ENCODE results near the gene NFATC1. TPM values are rescaled to one million over a fixed set of nuclear protein-coding genes. Genes with fewer than 3 reads are reported as not detected.

Gene NFATC1
- total RNA-seq, 1 donor from 2014 or later: 64.1 TPM

DNA sequence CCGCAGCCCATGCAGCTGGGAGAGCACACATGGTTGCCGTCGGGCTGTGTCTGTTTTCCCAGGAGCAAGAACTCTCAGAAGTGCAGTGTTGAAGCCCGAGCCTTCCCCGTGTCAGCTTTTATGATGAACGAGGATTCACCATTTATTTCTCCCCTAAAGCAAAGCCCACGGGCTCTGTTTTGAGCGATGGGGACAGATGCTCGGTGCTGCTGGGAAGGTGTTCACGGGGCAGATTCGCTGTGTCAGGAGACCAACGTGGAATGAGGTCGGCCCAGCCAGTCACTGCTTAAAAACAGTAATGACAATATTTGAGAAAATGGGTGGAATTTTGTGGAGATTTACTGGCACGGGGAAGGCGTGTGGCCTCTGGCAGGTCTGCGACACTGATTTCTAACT is 43.9 kb downstream of the NFATC1 start:
- peaks cover 13 to 28% of the 10 kb centered on the region in 2 donors for H3K36me3 ChIP-seq
- H3K27ac ChIP-seq: no peak overlapping the region
- intact Hi-C loops (cut with DNase I): no loop called here
- no peaks in the 10 kb centered on the region for H3K9me3 ChIP-seq
- no peaks in the 10 kb centered on the region for H3K4me1 ChIP-seq
- no peak overlapping the region for H3K4me3 ChIP-seq
- TF ChIP-seq, protein P1, sequence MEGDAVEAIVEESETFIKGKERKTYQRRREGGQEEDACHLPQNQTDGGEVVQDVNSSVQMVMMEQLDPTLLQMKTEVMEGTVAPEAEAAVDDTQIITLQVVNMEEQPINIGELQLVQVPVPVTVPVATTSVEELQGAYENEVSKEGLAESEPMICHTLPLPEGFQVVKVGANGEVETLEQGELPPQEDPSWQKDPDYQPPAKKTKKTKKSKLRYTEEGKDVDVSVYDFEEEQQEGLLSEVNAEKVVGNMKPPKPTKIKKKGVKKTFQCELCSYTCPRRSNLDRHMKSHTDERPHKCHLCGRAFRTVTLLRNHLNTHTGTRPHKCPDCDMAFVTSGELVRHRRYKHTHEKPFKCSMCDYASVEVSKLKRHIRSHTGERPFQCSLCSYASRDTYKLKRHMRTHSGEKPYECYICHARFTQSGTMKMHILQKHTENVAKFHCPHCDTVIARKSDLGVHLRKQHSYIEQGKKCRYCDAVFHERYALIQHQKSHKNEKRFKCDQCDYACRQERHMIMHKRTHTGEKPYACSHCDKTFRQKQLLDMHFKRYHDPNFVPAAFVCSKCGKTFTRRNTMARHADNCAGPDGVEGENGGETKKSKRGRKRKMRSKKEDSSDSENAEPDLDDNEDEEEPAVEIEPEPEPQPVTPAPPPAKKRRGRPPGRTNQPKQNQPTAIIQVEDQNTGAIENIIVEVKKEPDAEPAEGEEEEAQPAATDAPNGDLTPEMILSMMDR (IDR thresholded peaks at IDR 0.05): no peak
- no peak for DNase-seq (ENCODE audit: low spot score in 2 of 2)
- H3K27me3 ChIP-seq: no peaks in the 10 kb centered on the region

GRCh38 chr18:79440316-79441110 is 44.8 kb downstream of the NFATC1 start:
- no peak overlapping the region for H3K27ac ChIP-seq
- no peak for DNase-seq (ENCODE audit: low spot score in 2 of 2)
- H3K4me1 ChIP-seq: peaks cover 0 to 3% of the 10 kb centered on the region in 2 donors
- no peaks in the 10 kb centered on the region for H3K27me3 ChIP-seq
- TF ChIP-seq, protein P1 (IDR thresholded peaks at IDR 0.05): no peak
- H3K4me3 ChIP-seq: no peak overlapping the region
- intact Hi-C loops (cut with DNase I): no loop called here
- peaks cover 9 to 22% of the 10 kb centered on the region in 2 donors for H3K36me3 ChIP-seq
- H3K9me3 ChIP-seq: no peaks in the 10 kb centered on the region

GRCh38 chr18:79441420-79441819 is 45.7 kb downstream of the NFATC1 start:
- Histone ChIP-seq H3K27ac (no peak overlapping the region), H3K9me3 (no peaks in the 10 kb centered on the region), H3K4me1 (peaks cover 0 to 6% of the 10 kb centered on the region in 2 donors), H3K4me3 (no peak overlapping the region), H3K36me3 (peaks cover 7 to 19% of the 10 kb centered on the region in 2 donors), H3K27me3 (no peaks in the 10 kb centered on the region)
- intact Hi-C loops (cut with DNase I): no loop called here
- TF ChIP-seq, protein P1 (IDR thresholded peaks at IDR 0.05): no peak
- no peak for DNase-seq (ENCODE audit: low spot score in 2 of 2)

DNA sequence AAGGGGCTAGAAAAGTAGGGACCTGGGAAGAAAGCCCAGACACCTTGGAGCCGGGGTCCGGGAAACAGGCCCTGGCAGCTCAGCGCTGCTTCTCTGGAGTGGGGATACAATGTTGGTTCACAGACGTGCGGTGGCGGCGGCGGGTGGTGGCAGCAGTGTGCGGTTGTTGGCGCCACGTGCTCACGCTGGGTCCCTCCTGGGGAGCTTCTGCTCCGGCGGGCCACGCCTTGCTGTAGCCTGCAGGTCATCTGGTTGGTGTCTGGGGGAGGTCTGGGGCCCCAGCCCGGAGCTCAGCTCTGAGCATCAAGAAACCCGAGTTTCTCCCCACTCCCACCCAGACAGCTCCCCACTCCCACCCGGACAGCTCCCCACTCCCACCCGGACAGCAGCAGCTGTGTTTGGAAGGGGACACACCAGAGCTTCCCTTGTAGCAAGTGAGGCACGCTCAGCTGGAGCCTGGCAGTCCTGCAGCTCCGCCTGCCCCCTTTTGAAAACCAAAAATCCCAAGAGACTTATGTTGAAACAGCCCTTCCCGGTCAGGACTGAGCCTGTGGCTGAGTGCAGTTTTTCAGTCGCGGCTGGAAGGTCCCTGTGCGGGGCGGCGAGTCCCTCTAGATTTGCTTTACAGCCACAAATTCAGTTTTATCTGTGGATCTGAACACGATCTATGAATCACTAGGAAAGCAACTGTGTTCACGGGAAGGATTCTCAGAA is 46.9 kb downstream of the NFATC1 start:
- Histone ChIP-seq H3K4me1 (peaks cover 0 to 6% of the 10 kb centered on the region in 2 donors), H3K36me3 (peaks cover 7 to 15% of the 10 kb centered on the region in 2 donors)

GRCh38 chr18:79445221-79445620 is 49.5 kb downstream of the NFATC1 start:
- TF ChIP-seq, protein P1 (IDR thresholded peaks at IDR 0.05): no peak
- intact Hi-C loops (cut with DNase I): loop anchor here (5.0 kb wide), 1 partner anchor 202 kb away; no protein-coding TSS in a partner anchor
- H3K27ac ChIP-seq: no peak overlapping the region
- H3K9me3 ChIP-seq: no peaks in the 10 kb centered on the region
- H3K36me3 ChIP-seq: peaks cover 9 to 19% of the 10 kb centered on the region in 2 donors
- H3K4me3 ChIP-seq: no peak overlapping the region
- DNase-seq (ENCODE audit: low spot score in 2 of 2): no peak
- peaks cover 0 to 6% of the 10 kb centered on the region in 2 donors for H3K4me1 ChIP-seq
- H3K27me3 ChIP-seq: no peaks in the 10 kb centered on the region

More for the DNA sequence above, 46.9 kb downstream of the NFATC1 start:
- TF ChIP-seq, protein P1 (IDR thresholded peaks at IDR 0.05): no peak
- no peak for DNase-seq (ENCODE audit: low spot score in 2 of 2)
- Histone ChIP-seq H3K27me3 (no peaks in the 10 kb centered on the region), H3K9me3 (no peaks in the 10 kb centered on the region), H3K4me3 (no peak overlapping the region), H3K27ac (no peak overlapping the region)
- intact Hi-C loops (cut with DNase I): no loop called here

All from ascending aorta (tissue), 2 donors.